Activated effector memory CD4-positive, alpha-beta T cell treated with Interleukin-2 at 50 U/mL for 16 hours (primary cell): Measurements from ENCODE around the gene CCDC86.

ENCODE experiments used
- DNase-seq: peaks from one replicate; pipeline ENCODE4 v3.0.0-alpha.2; 2020

CCDC86 gene

DNA sequence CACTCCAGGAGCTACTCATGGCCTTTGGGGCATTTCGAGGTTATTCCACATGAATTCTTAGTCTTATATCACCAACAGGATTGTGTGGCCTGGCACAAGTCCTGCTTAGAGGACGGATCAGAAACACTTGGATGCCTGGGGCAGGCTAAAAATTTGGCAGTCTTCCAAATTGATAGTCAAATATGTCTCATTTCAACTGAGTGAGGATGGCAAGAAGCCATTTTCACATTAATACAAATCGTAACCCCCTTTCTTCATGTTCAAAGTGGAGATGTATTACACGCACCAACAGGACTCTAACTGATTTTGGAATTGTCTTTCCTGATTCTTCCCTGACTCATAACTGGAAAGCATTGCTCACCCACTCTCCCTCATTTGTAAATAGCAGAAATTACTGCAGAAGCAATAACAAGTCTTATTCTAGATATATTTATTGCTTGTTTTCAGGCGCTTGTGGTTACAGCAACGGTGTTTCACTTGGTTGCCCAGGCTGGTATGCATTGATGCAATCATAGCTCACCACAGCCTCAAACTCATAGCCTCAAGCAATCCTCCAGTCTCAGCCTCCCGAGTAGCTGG, 10.3 kb upstream of the CCDC86 start:
- DNase-seq: no peak

DNA sequence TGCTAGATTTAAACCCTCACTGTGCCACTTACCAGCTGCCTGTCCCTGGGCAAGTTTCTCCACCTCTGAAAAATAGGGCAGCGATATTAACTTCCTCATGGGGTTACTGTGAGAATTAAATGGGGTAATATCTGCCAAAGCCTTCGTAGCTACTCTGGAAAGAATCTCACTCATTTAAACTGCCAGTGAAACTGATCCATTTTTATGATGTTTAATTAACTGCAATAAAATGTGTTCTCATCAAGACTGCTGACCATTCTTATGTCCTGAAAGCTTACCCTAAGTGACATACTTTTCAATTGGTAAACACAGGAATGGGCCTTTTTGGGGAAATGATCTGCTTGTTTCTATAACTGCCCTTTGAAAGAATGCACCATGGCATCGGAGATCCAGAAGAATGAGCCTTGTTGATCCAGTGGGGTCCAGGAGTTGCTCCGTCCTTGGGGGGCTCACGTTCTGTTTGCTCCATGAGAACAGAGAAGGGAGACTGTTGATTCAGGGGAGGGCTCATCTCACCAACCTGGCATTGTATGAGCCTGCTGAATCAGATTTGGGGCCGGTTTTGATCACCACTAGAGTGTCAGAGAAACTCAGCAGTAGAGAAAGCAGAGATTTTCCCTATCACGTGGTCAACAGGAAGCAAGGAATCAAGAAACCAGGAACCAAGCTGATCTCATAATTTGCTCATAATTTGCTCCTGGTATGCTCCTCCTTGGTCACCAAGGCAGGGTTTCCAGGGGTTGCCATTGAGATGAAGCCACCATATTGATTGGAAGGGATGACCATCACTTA, 7.0 kb upstream of the CCDC86 start:
- no peak for DNase-seq

DNA sequence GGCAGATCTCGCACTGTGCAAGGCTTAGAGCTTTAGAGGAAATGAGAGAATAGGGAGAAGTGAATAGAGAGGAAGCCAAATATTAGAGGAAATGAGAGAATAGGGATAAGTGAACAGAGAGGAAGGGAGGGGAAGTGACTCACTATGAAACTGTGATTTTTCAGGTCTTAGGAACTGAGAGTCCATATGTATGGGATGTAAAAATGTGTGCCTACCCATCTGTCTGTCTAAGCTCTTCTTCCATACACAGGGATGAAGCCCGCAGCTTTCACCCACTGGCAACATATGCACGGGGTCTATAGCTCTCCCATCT, 6.4 kb upstream of the CCDC86 start:
- no peak for DNase-seq

DNA sequence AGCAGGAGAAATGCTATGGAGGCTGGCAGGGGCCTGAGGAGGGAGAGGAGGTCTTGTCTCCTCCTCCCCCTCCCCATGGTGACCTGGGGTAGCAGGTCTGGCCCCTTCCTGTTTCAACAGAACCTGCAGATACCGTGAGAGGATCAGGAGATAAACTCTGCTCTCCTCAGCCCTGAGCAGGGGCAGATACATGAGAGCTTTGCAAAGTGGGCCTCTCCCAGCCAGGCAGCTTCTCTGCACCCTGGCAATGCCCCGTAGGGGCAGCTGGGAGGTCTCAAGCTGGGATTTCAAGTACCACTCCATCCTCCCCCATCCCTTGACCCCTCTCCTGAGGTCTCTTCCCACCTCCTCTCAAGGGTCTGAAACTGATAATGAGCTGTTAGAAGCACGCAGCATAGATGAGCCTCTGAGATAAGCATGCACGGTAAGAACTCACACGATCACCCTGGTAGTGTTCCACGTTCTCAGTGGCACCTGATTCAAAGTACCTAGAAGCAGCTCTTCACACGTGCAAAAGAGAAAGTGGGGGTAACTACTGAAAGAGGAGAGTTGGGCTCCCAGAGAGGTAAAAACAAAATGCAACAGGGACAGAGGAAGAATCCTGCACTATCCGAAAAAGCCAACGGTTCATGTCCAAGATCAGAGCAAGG, 4.9 kb upstream of the CCDC86 start:
- DNase-seq: no peak

DNA sequence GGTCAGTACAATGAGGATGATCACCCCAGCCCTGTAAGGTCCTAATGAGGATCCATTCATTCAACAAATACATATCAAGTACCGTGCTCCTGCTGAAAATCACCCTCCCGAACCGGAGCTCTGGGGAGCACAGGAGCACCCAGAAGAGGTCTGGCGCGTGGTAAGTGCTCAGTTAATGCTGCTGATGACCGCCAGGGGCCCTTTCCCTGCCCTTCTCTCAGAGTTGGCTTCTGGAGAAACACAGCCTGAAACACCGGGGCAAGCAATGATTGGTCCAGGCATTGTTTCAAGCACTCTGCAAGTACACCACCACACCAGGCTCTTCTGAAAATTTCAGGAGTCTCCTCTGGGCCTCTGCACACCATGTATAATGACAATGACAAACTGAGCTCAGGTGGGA, 3.8 kb upstream of the CCDC86 start:
- no peak for DNase-seq

DNA sequence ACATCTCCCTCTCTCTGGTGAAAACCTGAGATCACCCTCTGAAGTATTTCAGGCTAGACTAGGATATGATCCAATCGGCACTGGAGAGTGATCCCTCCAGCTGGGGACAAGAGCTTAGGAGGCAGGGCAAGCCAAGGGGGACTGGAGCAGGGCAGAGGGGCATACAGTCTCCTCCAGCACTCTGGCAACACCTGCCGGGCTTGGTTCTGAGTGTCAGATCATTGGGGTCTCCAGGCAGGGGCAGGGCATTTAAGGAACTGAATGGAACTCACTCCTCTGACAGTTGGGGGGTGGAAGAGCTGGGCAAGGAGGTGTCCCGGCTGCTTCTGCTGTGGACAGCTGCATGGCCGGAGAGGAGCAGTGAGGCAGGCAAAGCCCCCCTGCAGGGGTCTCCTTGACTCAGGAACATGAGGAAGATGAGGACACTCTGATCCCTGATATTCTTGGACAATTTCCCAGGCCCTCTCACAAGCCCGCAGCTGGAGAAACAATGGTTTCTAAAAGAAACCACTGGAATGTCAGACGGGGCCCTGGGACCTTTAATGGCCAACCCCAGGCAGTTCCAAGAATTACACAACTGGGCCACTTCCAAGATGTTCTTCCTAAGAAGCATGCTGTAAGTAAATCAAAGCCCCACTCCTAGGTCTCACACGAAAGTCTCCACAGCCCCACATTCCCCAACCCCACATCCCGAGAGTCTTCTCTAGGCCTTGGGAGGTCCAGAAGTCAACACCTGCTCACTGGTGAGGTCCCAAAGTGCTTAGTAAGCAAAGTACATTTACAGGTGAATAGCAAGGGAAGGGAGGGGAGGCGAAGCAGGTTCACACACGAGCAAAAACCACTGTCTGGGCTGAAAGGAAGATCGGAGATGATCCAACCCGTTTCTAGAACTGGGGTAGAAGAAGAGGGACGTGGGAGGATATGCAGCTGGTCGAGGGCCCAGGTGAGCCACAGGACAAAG, 1.2 kb upstream of the CCDC86 start:
- DNase-seq: no peak

DNA sequence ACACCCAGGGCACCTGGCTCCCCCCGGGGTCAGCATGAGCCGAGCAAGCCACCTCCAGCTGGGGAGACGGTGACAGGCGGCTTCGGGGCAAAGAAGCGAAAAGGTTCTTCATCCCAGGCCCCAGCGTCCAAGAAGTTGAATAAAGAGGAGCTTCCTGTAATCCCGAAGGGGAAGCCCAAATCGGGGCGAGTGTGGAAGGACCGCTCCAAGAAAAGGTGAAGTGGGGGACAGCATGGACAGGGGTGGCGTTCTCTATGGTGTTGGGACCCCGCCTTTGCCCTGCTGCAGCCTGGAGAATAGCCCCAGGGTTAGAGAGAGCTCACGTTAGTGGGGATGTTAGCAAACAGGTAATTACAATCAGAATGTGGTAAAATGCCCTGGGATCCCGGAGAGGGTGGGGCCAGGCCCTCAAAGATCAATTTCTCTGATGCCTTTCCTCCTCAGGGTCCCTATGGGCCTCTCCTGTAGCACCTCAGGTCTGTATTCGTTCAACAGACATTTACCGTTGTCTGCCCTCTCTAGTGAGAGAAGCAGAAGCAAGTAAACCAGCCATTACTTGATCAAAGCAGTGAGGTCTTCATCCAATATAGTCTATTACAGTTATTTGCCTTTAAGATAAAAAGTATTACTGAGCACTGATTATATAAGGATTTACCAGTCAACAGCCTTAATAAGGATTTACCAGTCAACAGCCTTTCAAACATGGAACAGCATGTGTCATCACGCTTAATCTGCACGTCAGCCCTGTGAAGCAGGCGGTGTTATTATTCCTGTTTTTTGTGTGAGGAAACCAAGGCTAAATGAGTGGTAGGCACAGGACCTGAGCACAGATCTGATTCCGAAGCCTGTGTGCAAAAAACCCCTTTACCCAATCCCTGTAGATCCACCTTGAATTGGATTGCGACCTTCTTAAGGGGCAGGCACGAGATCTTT, 1.0 kb downstream of the CCDC86 start:
- DNase-seq: no peak

DNA sequence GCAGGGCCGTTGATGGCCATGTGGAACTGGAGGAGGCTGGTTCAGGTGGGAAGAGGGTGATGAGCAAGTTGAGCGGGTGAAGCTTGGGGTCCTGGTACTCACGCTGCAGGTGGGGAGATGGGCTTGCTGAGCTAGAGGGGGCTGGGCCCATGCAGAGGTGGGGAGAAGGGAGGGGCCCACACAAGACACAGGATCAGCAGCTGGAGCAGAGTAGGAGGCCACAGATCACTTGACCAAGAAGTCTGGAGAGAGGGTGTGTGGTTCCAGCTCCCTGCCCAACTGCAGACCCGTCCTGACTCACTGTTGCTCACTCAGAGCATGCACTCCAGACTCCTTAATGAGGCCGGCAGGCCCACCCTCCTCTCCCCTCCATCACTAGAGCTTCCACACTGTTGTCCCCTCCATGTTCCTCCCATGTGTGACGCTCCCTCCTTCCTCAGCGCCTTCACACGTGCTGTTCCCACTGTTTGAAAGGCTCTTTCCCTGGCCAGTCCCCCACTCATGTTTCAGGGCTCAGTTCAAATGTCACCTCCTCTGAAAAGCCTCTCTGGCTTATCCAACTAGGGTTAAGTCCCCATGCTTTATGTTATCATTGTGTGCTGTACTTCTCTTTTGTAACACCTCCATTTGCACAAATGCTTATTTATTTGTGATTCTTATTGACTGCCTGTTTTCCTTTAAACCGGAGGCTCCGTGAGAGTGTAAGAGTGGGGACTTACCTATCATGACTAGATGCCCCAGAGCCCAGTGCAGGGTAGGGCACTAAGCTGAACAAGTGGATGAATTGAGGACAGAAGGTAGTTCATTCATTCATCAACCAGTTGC, 2.3 kb downstream of the CCDC86 start:
- no peak for DNase-seq

DNA sequence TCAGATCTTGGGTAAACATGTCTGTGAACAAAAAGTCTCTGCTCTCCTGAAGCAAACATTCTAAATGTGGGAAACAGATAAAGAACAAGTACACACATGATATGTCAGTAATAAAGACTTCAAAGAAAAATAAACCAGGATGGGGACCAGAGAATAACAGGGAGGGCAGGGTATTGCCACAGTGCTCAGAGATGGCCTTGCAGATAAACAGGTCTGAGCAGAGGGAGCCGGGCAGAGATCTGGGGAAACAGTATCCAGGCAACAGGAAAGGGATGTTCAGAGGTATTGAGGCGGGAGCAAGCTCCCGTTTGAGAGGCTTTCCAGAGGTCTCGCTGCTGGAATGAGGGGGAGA, 2.9 kb downstream of the CCDC86 start:
- no peak for DNase-seq

DNA sequence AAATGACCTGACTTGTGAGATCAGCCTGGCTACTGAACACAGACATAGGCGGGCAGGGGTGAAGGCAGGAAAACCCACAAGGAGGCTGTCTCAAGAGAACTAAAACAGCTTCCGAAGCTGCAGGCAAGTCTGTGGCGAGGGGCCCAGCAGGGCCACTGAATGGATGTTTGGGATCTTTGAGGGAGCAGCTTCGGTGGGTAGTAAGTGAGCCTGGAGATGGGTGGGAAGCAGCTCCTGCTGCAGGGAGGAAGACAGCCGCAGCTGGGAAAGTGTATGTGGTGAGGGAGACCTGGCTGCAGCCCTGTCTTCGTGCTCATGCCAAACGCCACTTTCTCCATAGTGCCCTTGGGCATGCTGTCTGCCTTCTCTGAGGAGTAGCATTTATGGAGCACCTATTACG, 3.4 kb downstream of the CCDC86 start:
- DNase-seq: no peak

DNA sequence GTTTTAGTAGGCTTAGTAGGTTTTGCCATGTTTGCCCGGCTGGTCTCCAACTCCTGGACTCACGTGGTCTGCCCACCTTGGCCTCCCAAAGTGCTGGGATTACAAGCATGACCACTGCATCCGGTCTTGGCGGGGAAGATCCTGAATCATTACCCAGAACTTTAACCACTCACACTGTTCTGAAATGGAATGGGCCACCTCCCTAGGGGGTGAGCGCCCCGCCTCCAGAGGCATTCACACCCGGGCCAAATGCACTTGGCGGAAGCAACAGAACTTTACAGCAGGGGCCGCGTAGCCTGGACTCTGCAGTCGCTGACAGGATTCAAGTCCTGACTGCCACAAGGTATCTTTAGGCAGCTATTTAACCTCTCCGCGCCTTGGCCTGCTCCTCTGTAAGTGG, 5.4 kb downstream of the CCDC86 start:
- DNase-seq: no peak

DNA sequence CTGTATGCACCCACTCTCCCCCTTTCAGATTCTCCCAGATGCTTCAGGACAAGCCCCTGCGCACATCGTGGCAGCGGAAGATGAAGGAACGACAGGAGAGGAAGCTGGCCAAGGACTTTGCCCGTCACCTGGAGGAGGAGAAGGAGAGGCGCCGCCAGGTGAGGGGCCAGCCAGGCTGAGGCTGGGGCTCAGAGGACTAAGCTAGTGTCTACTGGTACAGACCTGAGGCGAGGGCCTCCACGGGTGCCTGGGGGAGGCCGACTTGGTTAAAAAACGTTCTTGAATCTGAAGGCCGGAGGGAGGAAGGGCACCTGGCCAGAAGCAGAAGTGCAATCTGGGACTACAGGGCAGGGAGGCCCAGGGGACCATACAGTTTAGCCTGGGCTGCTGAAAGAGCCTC, 6.0 kb downstream of the CCDC86 start:
- no peak for DNase-seq

DNA sequence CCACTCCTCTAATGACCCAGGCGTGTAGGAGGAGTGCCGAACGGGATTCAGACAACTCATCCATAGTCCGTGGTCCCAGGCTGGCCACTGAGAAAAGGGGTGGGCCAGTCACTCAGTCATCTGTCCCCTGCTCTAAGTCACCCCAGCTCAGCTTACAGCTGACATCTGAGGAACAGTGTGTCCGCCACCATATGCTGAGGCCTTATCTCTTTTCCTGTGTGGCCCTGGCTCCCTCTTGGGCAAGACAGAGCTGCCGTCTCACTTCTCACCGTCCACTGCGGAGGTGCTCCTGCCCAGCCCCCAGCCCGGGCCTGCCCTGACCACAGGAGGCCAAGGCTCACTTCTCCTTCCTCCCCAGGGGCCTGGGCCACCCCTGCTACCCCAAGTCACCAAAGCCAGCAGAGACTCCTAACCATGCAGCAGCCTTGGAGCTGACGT, 6.8 kb downstream of the CCDC86 start:
- DNase-seq: no peak

DNA sequence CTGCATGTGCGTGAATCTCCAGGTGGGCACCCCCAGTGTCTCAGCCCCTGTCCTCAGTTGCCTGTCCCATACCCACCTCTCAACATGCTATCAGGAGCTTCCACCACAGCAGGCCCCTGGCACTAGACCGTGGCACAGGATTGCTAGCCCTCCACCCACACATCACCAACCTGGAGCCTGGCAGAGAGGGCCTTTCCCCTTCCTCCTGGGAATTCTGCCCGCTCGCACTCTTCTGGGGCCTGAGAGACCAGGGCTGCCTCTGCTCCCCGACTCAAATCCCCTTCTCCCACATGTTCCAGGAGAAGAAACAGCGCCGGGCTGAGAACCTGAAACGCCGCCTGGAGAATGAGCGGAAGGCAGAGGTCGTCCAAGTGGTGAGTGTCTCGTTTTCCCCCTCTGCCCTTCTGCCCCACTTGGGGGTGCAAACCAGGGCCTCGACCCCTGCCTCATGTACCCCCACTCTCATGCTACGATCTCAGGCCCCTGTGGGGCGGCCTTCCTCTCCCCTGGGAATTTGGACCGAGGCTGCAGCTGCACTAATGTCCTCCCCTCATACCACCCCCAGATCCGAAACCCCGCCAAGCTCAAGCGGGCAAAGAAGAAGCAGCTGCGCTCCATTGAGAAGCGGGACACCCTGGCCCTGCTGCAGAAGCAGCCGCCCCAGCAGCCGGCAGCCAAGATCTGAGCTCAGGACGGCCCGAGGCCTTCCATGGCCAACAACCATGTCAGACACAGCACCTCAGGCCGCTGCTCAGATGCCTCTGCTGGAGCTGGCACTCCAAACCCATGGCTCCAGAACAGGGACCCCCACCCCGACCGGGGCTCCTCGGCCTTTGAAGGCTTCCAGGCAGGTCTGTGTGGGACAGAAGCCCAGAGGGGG, 8.0 kb downstream of the CCDC86 start:
- no peak for DNase-seq

DNA sequence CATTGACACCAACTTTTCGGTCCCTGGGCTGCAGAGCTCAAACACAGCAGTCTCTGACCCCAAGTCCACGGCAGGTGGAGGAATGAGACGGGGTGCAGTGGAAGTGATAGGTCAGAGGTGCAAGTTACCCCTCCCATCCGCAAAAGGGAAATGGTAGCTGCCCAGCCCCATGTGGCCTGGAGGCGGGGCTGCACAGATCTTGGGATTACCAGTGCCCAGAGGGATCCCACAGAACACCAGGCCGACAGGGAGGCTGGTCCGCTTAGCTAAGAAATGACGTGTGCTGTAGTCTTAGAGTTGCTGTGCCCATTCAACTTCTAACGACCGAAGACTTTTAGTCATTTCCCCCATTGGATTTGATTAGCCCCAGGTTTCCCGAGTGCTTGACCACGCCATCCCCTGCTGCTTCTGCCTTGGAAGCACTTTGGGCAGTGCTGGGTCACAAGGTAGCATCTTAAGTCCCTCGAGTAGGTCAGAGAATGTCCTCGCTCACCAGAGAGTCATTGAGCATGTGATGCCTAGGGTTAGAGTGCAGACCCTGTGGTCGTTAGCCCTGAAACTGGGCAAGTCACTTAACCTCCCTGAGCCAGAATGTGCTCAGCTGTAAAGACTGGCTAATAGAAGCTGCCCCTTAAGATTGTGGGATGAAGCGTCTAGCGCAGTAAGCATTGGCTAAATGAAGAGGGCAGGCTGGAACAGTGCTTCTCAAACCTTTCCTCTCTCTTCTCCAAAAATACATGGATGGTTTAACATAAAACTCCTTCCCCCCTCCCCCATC, 9.6 kb downstream of the CCDC86 start:
- no peak for DNase-seq

DNA sequence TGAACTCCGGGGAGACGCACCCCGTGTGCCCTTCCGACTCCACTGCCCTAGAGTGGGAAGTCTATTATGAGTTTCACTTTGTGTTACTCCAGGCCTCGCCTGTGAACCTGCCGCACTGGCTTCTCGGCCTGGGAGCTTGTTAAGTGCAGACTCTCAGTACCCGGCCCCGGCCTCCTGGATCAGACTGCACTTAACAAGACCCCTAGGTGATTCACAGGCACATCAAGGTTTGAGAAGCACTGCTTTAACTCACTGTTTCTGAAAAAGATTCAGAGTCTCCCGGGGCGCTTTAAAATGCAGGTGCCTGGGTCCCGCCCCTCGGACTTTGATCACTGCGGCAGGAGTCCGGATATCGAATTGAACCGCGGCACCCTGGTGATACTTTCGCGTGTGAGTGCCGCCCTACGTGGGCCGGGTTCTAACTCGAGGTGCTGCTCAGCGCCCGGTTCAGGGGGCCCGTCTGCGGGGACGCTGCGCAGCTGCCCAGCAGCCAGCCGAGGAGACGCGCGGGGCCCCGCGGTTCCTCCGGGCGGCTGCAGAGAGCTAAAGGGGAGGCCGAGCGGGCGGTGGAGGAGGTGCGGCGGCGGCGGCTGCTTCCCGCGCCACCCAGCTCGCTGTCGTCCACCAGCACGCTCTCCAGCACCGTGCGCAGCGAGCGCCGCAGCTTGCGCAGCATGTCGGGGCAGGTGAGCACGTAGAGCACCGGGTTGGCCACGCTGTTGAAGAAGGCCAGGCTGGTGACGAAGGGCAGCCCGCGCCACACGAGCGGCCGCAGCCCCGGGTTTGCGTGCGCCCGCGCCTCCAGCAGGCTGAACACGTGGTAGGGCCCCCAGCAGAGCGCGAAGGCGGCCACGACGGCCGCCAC, 10.4 kb downstream of the CCDC86 start:
- no peak for DNase-seq

DNA sequence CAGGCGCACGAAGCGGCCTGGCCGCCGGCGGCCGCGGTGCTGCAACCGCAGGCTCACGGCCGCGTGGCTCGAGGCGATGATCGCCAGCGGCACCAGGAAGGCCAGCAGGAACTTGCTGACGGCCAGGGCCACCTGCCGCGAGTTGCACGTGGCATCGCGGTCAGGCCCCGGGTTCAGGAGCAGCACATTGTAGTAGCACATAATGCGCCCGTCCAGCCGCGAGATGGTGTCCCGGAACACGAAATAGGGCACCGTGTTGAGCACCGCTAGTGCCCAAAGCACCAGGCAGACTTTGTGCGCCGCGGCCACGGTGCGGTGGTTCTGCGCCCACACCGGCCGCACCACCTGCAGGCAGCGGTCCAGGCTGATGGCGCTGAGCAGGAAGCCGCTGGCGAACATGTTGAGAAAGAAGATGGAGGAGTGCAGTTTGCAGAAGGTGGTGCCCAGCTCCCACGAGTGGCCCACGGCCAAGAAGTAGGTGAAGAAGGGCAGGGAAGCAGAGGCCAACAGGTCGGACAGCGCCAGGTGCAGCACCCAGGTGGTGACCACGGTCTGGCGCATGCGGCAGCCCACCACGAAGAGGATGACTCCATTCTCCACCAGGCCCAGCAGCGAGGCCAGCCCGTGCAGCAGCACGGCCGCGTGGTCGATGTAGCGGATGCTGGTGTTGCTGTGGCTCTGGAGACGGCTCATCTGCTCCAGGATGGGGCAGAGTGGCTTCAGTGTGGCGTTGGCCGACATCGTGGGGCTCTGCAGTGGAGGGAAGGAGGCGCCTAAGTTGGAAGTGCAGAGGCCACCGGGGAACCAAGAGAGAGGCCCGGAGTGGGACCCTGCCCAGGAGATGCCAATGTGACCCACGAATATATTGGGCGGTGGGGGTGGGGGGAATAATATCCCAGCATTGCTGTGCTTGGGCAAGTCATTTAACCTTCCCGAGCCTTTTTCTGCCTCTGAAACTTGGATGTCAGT, 11.4 kb downstream of the CCDC86 start:
- DNase-seq: no peak
